Activated CD8-positive, alpha-beta T cell treated with anti-CD3 and anti-CD28 coated beads, Interleukin-2, amount 10 ng/mL, durations not matched to agents 7 days and 5 days (primary cell): Measurements from ENCODE around the gene SLC22A31. TPM values are rescaled to one million over a fixed set of nuclear protein-coding genes. Genes with fewer than 3 reads are reported as not detected.

Experiments
- total RNA-seq, 2 experiments: library from RNA; stranded (reverse); gene quantifications; one replicate each; pipeline ENCODE4 v1.2.3, GENCODE V29; 2021

SLC22A31 gene
- total RNA-seq, 2 experiments from 2014 or later = not detected

Other genes starting within 250 kb of the SLC22A31 start
- gene CBFA2T3, start 223.3 kb downstream of the SLC22A31 start, total RNA-seq = not detected
- gene ACSF3, start 106.7 kb downstream of the SLC22A31 start, total RNA-seq = 10 to 100 TPM; 38.6 to 45.1 TPM
- gene CDH15, start 28.8 kb downstream of the SLC22A31 start, total RNA-seq = not detected
- 1 to 10 TPM; 4.9 to 7.4 TPM for gene ZNF778, start 17.2 kb upstream of the SLC22A31 start, total RNA-seq